ENCODE data around the gene NBPF1.
"Not testable (repeated sequence)": the region's sequence is repeated elsewhere in the genome, so short reads cannot be mapped to it uniquely, and the experiment has no call there.

The NBPF1 gene

GRCh38 chr1:16512624-16513411, 100.5 kb downstream of the NBPF1 start:
- DNase-seq (ENCODE audit: low read depth in 2 of 2), result not testable (repeated sequence)

Data from stimulated activated CD4-positive, alpha-beta T cell treated with anti-CD3 and anti-CD28 coated beads, Interleukin-15, amount 100 ng/mL, for 48 hours (primary cell).